ENCODE results near the gene BANP.
"Not testable (repeated sequence)": the region's sequence is repeated elsewhere in the genome, so short reads cannot be mapped to it uniquely, and the experiment has no call there.

The BANP gene

DNA sequence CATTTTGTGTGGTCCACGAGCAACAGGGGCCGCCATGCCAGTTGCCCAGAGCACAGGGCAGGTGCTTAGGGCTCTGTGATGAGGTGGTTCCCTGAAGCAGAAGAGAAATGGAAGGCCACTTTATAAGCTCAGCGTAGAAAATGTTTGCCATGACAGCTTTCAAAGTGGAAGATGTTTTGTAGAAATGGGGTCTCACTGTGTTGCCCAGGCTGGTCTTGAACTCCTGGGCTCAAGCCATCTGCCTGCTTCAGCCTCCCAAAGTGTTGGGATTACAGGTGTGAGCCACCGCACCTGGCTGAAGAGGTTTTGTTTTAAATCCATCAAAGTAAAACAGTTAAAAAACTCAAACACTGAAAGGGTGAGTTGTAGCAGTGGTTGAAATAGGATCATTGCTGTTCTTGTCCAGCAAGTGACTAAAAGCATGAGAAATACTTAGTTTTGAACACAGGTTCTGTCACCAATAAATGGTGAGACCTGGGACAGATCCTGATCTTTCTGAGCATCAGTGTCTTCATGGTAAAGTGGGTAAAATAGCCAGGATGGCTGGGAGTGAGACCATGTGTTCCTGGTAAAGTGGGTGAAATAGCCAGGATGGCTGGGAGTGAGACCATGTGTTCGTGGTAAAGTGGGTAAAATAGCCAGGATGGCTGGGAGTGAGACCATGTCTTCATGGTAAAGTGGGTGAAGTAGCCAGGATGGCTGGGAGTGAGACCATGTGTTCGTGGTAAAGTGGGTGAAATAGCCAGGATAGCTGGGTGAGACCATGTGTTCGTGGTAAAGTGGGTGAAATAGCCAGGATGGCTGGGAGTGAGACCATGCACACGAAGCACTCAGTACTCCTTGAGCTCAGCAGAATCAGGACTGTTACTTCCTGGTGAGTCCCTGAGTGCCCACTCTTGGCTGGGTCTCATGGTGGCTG is 46.0 kb downstream of the BANP start:
- DNase-seq (ENCODE audit: low read depth) = no peak

DNA sequence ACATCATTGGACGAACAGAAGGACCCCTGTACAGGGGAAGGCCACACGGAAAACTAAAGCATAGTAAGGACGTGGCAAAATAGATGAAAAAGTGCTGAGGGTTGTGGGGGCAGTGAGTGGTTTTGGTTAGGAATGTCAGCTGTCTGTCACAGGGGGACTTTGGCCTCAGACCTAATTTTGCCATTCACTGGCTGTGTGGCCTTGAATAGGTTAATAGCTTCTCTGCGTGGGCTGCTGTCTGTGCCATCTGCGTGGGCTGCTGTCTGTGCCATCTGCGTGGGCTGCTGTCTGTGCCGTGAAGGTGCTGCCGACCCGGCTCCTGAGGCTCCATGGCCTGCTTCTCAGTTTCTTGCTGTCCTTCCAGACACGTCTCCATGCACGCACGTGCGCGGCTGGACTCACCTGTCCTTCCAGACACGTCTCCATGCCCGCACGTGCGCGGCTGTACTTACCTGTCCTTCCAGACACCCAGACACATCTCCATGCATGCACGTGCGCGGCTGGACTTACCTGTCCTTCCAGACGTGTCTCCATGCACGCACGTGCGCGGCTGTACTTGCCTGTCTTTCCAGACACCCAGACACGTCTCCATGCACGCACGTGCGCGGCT is 47.1 kb downstream of the BANP start:
- DNase-seq (ENCODE audit: low read depth) = not testable (repeated sequence)

DNA sequence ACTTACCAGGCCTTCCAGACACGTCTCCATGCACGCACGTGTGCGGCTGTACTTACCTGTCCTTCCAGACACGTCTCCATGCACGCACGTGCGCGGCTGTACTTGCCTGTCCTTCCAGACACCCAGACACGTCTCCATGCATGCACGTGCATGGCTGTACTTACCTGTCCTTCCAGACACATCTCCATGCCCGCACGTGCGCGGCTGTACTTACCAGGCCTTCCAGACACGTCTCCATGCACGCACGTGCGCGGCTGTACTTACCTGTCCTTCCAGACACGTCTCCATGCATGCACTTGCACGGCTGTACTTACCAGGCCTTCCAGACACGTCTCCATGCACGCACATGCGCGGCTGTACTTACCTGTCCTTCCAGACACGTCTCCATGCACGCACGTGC is 47.8 kb downstream of the BANP start:
- DNase-seq (ENCODE audit: low read depth) = not testable (repeated sequence)

DNA sequence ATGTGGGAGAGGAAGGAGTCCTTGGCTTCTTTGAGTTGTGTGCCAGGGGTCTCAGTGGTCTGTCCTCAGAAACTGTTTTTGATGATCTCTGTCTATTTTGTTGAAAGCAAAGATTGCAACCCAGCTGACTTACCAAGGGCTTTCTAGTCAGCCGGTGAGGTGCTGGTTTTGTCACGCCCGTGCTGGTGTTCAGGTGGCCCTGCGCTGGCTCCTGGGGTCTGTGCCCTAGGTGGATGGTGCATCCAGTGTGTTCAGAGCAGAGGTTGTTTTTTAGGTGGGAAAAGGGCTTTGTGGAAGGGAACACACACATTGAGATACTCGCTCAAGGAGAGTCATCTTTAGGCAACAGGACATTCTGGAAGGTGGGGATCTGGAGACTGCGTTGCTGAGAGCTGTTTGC is 51.0 kb downstream of the BANP start:
- DNase-seq (ENCODE audit: low read depth) = no peak

DNA sequence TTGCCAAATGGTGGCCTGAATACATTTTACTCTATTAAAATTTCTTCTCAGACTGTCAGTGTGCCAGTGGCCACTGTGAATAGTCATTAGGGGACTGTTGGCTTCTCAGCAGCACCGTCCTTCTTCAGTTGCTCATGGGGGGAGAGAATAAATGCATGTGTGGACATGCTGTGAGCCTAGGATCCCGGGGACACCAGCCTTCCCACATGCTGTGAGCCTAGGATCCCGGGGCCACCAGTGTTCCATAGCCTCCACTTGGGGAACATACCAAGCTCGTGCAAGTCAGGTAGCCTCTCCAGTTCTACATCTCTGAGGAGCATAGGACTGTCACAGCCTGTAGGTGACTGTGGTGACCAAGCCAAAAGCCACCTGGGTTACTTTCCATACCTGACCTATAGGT is 51.5 kb downstream of the BANP start:
- DNase-seq (ENCODE audit: low read depth) = no peak

DNA sequence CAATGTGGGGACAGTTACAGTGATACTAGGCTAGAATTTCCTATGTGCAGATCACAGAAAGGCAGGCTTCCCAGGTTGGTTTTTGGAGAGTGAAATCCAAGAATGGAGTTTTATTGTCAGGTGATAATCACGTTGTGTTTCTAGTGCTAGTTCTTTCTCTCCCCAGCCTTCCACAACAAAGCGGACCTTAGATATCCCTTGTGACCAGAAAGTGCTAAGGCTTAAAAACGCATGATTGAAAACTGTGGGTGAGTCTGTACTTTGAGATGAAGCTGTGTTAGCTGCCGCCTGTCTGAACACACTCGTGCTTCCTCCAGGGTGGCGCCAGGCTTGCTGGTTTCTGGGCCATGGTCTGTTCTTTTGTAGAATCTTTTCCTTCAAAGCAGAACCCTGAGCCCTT is 52.1 kb downstream of the BANP start:
- no peak for DNase-seq (ENCODE audit: low read depth)

DNA sequence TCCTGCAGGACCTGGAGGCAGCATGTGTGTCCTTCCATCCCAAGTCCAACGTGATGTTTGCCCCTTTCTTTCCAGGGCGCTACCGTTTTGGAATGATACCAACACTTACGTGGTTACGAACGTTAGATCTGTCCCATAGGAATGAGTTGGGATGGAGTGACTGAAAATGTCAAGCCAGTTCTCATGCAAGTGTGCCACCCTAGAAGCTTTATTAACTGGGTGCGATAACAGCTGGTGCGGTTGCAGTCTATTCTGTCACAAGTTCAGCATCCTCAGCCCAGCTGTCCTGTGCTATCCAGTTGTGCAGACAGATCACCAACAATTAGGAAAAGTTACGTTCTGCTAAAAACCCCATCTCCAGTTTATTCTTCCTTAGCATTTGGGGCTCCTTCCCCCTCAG is 52.5 kb downstream of the BANP start:
- no peak for DNase-seq (ENCODE audit: low read depth)

- DNase-seq (ENCODE audit: low read depth) = no peak
Measured at GRCh38 chr16:88004391-88004790, 53.2 kb downstream of the BANP start.

- DNase-seq (ENCODE audit: low read depth) = no peak
Measured at GRCh38 chr16:88005181-88005581, 53.9 kb downstream of the BANP start.

- DNase-seq (ENCODE audit: low read depth) = no peak
Measured at GRCh38 chr16:88005968-88006367, 54.7 kb downstream of the BANP start.

DNA sequence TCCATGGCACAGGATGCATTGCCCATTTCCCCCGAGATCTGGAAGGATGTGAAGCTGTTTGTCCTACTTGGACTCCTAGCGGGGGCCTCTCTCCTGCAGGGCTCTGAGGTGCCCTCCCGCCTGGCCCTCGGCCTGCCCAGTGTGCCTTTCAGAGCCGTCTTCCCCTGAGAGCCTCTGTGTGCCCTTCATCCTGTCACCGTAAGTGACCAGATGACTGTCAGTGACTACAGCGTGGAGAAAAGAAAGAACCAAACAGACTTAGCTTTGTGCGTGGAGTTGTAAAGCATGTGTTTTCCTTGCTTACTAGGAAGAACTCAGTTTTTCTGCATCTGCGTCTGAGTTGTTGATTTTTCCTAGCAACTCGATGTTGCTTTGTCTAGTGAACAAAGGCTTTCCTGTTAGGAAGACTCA is 56.1 kb downstream of the BANP start:
- no peak for DNase-seq (ENCODE audit: low read depth)

GRCh38 chr16:88008840-88009239 is 57.6 kb downstream of the BANP start:
- DNase-seq (ENCODE audit: low read depth) = no peak

GRCh38 chr16:88009563-88010342 is 58.5 kb downstream of the BANP start:
- no peak for DNase-seq (ENCODE audit: low read depth)

GRCh38 chr16:88010343-88010967 is 59.2 kb downstream of the BANP start:
- no peak for DNase-seq (ENCODE audit: low read depth)

DNA sequence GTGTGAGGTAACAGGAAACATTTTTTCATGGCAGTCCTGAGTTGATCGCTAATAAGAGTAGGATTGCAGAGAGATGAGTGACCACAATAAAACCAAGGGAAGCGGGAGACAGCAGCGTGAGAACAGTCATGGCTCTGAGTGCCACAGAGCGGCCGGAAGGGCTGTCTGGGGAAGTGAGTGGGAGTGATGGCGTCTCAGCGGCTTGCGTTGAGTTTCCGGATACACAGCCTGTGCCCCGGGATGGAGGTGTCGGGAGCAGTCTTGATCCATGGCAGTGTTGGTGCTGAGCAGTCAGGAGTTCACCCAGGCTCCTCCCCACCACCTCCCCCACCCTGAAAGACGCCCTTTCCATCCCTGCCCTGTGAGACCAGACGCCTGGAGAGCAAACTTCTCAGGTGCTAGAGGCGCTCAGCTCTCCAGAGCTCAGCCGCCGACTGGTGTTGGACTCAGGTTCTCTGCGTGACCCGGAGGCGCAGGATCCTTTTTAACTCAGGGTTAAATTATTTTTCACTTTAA is 59.8 kb downstream of the BANP start:
- no peak for DNase-seq (ENCODE audit: low read depth)

GRCh38 chr16:88012360-88012759 is 61.1 kb downstream of the BANP start:
- no peak for DNase-seq (ENCODE audit: low read depth)

DNA sequence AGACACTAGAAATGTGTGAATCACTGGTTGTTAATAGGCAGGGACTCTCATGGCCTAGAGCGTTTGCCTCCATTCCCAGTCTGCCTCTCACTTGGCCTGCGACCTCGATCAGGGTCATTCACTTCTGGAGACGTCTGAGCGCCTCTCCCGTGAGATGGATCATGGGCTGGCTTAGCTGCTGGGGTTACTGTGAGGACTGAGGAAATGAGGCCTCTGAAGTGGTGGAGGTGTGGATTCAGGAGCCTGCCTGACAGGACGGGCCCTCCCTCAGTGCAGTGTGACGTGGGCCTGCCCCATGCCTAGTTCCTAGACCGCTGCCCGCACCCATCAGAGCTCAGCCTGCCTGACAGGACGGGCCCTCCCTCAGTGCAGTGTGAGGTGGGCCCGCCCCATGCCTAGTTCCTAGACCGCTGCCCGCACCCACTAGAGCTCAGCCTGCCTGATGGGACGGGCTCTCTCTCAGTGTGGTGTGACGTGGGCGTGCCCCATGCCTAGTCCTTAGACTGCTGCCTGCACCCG is 61.9 kb downstream of the BANP start:
- DNase-seq (ENCODE audit: low read depth) = no peak

- no peak for DNase-seq (ENCODE audit: low read depth)
Measured at GRCh38 chr16:88013766-88014251, 62.6 kb downstream of the BANP start.

GRCh38 chr16:88014252-88014781 is 63.1 kb downstream of the BANP start:
- no peak for DNase-seq (ENCODE audit: low read depth)

DNA sequence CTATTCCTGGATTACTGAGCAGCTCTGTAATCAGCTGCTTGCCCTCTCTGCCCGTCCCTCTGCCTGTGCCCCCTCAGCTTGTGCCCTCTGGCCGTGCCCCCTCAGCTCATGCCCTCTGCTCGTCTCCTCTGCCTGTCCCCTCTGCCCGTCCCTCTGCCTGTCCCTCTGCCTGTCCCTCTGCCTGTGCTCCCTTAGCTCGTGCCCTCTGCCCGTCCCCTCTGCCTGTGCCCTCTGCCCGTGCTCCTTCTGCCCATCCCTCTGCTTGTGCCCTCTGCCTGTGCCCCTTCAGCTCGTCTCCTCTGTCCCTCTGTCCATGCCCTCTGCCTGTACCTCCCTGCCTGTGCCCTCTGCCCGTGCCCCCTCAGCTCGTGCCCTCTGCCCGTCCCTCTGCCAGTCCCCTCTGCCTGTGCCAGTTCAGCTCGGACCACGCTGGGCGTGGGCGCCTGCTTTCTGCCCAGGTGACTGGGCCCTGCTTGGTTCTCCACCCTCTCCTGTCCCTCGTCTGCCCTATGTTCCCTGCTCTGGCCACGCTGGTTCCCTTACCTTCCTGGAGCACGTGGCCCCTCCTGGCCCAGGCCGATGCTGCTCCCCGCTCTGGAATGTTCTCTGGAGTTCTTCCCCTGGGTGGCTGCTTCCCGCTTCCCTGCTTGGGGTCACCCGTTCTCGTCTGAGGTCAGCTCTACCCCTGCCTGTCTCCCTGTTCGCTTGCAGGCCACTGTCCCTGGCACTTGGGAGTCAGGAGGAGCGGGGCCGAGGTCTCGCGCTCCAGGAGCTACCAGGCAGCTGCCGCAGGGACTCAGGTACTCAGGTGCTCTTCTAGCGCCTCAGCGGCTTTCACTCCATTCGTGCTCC is 63.9 kb downstream of the BANP start:
- DNase-seq (ENCODE audit: low read depth) = no peak

- no peak for DNase-seq (ENCODE audit: low read depth)
Measured at GRCh38 chr16:88015806-88016140, 64.5 kb downstream of the BANP start.
